Measurements from ENCODE around the gene SORCS2. TPM values are rescaled to one million over a fixed set of nuclear protein-coding genes. Genes with fewer than 3 reads are reported as not detected.

SORCS2 gene
- total RNA-seq, 4 donors from 2014 or later, result 0.19 to 0.85 (median 0.66) TPM

- no peak for TF ChIP-seq CTCF (IDR thresholded peaks at IDR 0.05; ENCODE audit: low read depth)
These were observed 17.4 kb downstream of the SORCS2 start for GRCh38 chr4:7209699-7210098.

DNA sequence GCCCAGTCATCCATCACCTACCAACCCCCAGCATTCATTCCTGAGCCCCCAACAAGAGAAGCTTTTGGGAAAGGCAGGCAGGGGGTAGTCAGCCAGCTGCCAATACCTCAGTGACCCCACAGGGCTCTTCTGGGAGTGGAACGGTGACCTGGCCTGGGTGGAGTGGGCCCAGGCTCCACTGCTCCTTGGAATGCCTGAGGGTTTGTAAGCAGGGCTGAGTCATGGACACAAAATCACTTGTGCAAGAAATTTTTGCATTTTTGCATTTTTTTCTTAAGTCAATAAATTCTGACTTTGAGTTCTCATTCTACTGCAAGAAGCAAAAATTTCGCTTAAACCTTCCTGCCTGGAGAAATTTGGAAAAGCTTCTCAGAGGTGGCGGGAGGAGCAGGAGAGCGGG, 18.5 kb downstream of the SORCS2 start:
- no peak for TF ChIP-seq CTCF (IDR thresholded peaks at IDR 0.05; ENCODE audit: low read depth)

DNA sequence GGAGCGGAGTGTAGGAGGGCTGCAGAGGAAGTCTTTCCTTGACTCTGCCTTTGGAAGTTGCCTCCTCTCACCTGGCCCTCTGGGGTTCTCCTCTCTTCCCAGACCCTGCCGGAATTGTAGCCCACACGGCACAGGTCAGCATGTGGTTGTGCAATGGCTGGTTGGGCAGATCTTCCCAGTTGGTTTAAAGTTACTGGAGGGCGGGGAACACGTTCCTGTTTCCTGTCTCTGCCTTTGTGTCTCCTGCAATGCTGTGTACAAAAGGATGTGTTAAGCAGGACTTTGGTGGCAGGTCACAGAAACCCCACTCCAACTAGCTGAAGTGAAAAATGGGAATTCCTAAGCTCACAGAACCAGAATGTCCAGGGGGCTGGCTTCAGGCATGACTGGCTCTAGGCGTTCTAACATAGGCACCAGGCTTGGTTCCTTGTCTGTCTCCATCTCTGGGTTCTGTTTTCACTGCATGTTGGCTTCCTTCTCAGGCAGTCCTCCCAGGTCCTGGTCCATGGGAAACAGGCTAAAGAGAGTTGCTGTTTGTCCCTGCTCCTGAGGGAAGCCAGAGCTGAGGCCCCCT, 19.9 kb downstream of the SORCS2 start:
- TF ChIP-seq CTCF (IDR thresholded peaks at IDR 0.05; ENCODE audit: low read depth), result no peak

DNA sequence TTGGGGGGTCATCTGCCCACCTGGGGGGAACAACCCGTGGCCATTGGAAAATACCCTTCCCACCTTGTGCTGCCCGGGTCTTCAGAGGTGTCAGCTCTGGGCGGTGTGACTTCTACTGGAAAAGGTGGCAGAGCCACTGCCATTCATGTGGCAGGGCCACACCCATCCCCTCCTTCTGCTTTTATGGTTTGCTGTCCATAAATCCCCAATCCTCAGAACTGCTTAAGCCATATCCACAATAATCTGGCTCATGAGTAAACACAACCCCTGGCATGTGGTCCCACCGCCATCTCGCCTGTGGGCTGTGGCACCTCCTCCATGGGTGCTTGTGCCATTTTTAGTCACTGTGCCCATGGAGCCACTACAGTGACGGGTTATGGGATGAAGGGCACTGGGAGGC, 20.6 kb downstream of the SORCS2 start:
- no peak for TF ChIP-seq CTCF (IDR thresholded peaks at IDR 0.05; ENCODE audit: low read depth)

DNA sequence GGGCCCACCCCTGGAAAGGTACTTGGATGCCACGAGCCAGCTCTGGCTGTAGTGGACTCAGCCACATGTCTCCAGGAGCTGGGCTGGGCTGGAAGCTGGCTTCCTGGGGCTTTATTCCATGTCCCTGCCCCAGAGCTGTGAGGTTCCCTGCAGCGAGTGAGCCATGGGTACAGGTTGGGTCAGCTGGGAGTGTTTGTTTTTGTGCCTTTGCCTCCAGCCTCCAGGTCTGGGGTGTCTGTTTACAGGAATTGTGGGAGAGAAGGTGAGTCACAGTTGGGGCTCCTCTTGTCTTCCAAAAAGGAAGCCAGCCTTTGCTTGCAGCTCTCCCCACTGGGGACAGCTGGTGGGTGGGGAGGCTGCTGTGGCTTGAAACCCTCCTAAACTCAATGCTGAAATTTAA, 21.5 kb downstream of the SORCS2 start:
- no peak for TF ChIP-seq CTCF (IDR thresholded peaks at IDR 0.05; ENCODE audit: low read depth)

GRCh38 chr4:7214359-7214758, 22.0 kb downstream of the SORCS2 start:
- TF ChIP-seq CTCF (IDR thresholded peaks at IDR 0.05; ENCODE audit: low read depth), result no peak

- no peak for TF ChIP-seq CTCF (IDR thresholded peaks at IDR 0.05; ENCODE audit: low read depth)
These were observed 24.7 kb downstream of the SORCS2 start for GRCh38 chr4:7217039-7217438.
